MM.1S (cell line): ENCODE data around the gene MAGI1.

Experiments used
- CTCF ChIP-seq: fragments of 300-600 bp; sonication (generic); IDR thresholded peaks from 2 replicates; pipeline ENCODE4 v1.5.1; 2016; ENCODE audit warnings: antibody characterized with exemption, low read length, mixed read lengths
- EZH2 ChIP-seq: fragments of 300-600 bp; sonication (generic); optimal IDR thresholded peaks from 2 replicates; pipeline ENCODE3; 2017; ENCODE audit warnings: low read depth, mild to moderate bottlenecking, antibody characterized with exemption, low read length, mixed read lengths
- EZH2phosphoT487 ChIP-seq: fragments of 300-600 bp; sonication (generic); IDR thresholded peaks from 2 replicates; pipeline ENCODE4 v1.6.1; 2018; ENCODE audit warnings: antibody characterized with exemption, low read length

- TF ChIP-seq CTCF (no peak), EZH2phosphoT487 (no peak), EZH2 (no peak)
These were observed 24.1 kb downstream of the MAGI1 start for GRCh38 chr3:66014651-66015050.
